GM23248 (cell line): Measurements from ENCODE around the gene SEMA3C.

Experiments
- EZH2 ChIP-seq: fragments of 200-600 bp; sonication (generic); IDR thresholded peaks from 2 replicates; pipeline ENCODE4 v1.6.1; 2018; ENCODE audit warnings: antibody characterized with exemption, mild to moderate bottlenecking; ENCODE audit not compliant: insufficient read depth, poor library complexity, severe bottlenecking
- EZH2phosphoT487 ChIP-seq: fragments of 200-600 bp; sonication (generic); IDR thresholded peaks from 2 replicates; pipeline ENCODE4 v1.6.1; 2018; ENCODE audit warnings: antibody characterized with exemption, moderate library complexity, mild to moderate bottlenecking, low read depth; ENCODE audit not compliant: insufficient read depth

- TF ChIP-seq EZH2phosphoT487 (no peak), EZH2 (no peak)
Observed at GRCh38 chr7:80838643-80839042, 80.2 kb downstream of the SEMA3C start.
